COLO668 (cell line): ENCODE measurements around the gene RIPOR1.
"Not testable (repeated sequence)": the region's sequence is repeated elsewhere in the genome, so short reads cannot be mapped to it uniquely, and the experiment has no call there.

Experiments
- DNase-seq: peaks from one replicate; lab custom pipeline; 2025; ENCODE audit not compliant: unreplicated experiment; lab: John Stamatoyannopoulos, UW

The RIPOR1 gene

GRCh38 chr16:67514382-67514828, 14.2 kb upstream of the RIPOR1 start:
- DNase-seq: peak; percentile 70

- DNase-seq: no peak
Observed at GRCh38 chr16:67516296-67517154, 12.1 kb upstream of the RIPOR1 start.

- no peak for DNase-seq
Observed at GRCh38 chr16:67517155-67517445, 11.5 kb upstream of the RIPOR1 start.

- DNase-seq: no peak
Observed at GRCh38 chr16:67517661-67518423, 10.8 kb upstream of the RIPOR1 start.

- DNase-seq: no peak
Observed at GRCh38 chr16:67518676-67519075, 10.0 kb upstream of the RIPOR1 start.

- DNase-seq: no peak
Observed at GRCh38 chr16:67519242-67519641, 9.4 kb upstream of the RIPOR1 start.

- DNase-seq: peak; percentile 96
Observed at GRCh38 chr16:67521095-67521804, 7.4 kb upstream of the RIPOR1 start.

- DNase-seq: no peak
Observed at GRCh38 chr16:67525176-67525860, 3.3 kb upstream of the RIPOR1 start.

- no peak for DNase-seq
Observed at GRCh38 chr16:67526149-67526791, 2.4 kb upstream of the RIPOR1 start.

GRCh38 chr16:67528870-67529581, 397 bp downstream of the RIPOR1 start:
- peak; percentile 72 for DNase-seq

- DNase-seq: peak; percentile 37
Observed at GRCh38 chr16:67529582-67530012, 968 bp downstream of the RIPOR1 start.

- peak; percentile 78 for DNase-seq
Observed at GRCh38 chr16:67530013-67530939, 1.6 kb downstream of the RIPOR1 start.

- no peak for DNase-seq
Observed at GRCh38 chr16:67531247-67531646, 2.6 kb downstream of the RIPOR1 start.

- DNase-seq: no peak
Observed at GRCh38 chr16:67533024-67533560, 4.5 kb downstream of the RIPOR1 start.

- DNase-seq: not testable (repeated sequence)
Observed at GRCh38 chr16:67533987-67534386, 5.4 kb downstream of the RIPOR1 start.

- no peak for DNase-seq
Observed at GRCh38 chr16:67534431-67534830, 5.8 kb downstream of the RIPOR1 start.

- no peak for DNase-seq
Observed at GRCh38 chr16:67535201-67535600, 6.6 kb downstream of the RIPOR1 start.

GRCh38 chr16:67537270-67537635, 8.6 kb downstream of the RIPOR1 start:
- DNase-seq: no peak
